Measurements from ENCODE around the gene MYH11.
"Not testable (repeated sequence)": the region's sequence is repeated elsewhere in the genome, so short reads cannot be mapped to it uniquely, and the experiment has no call there.

The MYH11 gene

GRCh38 chr16:15749985-15750384 is 106.8 kb downstream of the MYH11 start:
- no peak for DNase-seq (ENCODE audit: low read depth)

DNA sequence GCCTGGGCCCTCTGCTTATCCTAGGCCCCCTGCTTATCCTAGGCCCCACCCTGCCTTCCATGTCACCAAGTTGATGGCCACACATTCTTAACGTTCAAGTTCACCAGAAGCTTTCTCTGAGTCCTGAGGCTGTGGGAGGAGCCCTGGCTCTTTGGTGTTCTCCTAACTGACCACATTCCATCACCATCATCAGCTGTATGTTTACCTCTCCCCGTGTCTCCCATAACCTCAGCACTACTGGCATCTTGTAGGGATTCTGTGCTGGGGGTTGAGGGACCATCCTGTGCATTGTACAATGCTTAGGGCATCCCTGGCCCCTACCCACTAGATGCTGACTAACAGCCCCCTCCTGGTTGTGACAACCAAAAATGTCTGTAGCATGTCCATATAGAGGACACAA is 107.5 kb downstream of the MYH11 start:
- DNase-seq (ENCODE audit: low read depth) = no peak

GRCh38 chr16:15748654-15749053 is 108.2 kb downstream of the MYH11 start:
- no peak for DNase-seq (ENCODE audit: low read depth)

GRCh38 chr16:15747937-15748336 is 108.9 kb downstream of the MYH11 start:
- DNase-seq (ENCODE audit: low read depth) = no peak

DNA sequence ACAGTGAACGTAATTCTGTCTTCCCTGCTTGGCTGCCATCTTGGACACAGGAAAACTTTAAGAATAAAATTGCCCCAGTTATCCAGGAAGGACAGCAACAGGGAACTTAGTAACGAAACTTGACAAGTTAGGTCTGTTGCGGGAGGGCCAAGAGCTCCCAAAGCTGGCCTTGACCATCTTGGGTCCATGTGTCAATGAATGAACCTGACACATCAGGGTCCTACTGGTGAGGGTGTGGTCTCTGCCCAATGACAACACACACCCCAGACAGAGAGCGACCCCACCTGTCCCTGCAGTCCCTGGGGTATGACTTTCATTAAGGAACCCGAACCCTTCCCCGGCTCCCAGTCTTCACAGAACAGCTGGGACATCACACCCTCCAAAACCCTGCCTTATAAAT is 110.5 kb downstream of the MYH11 start:
- DNase-seq (ENCODE audit: low read depth) = no peak

DNA sequence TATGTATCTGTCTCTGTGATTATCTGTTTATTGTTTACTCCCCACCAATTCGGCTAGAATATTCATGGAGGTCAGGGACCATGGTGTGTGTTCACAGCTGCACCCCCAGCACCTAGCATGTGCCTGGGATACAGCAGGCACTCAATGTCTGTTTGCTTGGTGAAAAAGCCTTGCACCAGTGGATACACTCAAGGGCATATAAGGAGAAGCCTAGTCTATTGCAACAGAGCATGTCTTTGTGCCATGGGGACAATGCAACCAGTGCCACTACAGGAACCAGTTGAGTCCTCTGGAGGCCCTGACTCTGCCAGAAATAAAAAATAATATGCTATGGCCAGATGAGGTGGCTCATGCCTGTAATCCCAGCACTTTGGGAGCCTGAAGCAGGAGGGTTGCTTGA is 113.2 kb downstream of the MYH11 start:
- DNase-seq (ENCODE audit: low read depth) = no peak

DNA sequence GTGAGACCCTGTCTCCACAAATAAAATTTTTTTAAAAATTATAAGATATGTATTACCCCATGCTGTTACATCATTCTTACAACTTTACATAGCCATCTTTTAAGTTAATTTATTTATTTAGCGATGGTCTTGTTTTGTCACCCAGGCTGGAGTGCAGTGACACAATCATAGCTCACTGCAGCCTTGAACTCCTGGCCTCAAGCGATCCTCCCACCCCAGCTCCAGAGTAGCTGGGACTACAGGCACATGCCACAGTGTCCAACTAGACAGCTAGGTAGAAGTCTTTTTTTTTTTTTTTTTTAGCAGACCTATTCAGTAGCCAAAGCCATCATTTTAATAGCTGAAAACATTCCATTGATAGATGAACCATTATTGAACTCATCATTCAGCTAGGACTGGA is 114.1 kb downstream of the MYH11 start:
- no peak for DNase-seq (ENCODE audit: low read depth)

GRCh38 chr16:15741207-15741871 is 115.5 kb downstream of the MYH11 start:
- DNase-seq (ENCODE audit: low read depth) = no peak

- no peak for DNase-seq (ENCODE audit: low read depth)
These were observed 116.9 kb downstream of the MYH11 start for GRCh38 chr16:15739950-15740349.

DNA sequence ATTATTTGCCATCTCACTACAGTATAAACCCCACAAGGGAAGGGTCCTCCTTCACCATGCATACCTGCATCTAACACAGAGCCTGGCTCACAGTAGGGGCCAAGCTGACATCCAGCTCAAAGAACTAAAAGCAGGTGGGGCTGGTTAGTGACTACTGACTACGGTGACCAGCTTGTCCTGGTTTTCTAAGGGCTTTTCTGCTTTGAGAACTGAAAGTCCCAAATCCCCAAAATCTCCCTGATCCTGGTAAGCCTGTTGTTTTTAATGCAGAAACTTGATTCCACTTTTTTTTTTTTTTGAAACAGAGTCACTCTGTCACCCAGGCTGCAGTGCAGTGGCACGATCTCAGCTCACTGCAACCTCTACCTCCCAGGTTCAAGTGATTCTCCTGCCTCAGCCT is 117.4 kb downstream of the MYH11 start:
- no peak for DNase-seq (ENCODE audit: low read depth)

- no peak for DNase-seq (ENCODE audit: low read depth)
These were observed 119.6 kb downstream of the MYH11 start for GRCh38 chr16:15737140-15737644.

DNA sequence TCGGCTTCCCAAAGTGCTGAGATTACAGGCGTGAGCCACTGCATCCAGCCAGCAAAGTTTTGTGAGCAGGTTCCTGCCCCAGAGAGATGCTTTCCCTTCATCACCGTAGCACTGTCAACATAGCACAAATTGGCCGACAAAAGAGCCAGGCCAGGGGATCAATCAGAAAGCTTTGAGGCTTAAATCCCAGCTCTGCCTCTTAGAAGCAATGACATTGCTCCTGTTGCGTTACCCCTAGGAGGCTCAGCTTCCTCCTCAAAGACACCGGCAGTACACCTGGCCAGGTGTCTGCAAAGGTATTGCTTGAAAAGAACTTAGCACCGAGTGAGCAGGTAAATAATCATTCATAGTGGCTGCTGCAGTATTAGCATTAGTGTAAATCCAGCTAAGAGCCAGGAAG is 120.3 kb downstream of the MYH11 start:
- DNase-seq (ENCODE audit: low read depth) = no peak

DNA sequence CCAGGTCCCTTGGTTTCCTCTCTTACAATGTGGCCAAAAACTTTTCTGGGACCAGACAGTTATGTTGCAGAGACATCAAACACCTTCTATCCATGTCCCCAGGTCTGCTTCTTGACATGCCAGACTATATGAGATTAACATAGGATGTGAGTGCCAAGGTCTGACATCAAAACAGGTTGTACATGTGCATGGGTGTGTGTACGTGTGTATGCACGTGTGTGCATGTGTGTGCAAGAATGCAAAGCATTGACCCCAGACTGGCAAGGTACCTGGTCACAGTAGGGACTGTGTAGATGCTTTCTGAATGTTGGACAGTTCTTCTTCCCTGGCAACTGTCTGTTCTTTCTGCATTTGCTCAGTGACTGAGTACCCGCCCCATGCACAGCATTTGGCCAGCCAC is 121.2 kb downstream of the MYH11 start:
- DNase-seq (ENCODE audit: low read depth) = no peak

GRCh38 chr16:15732416-15732815 is 124.4 kb downstream of the MYH11 start:
- DNase-seq (ENCODE audit: low read depth) = no peak

GRCh38 chr16:15729152-15729551 is 127.7 kb downstream of the MYH11 start:
- DNase-seq (ENCODE audit: low read depth) = no peak

DNA sequence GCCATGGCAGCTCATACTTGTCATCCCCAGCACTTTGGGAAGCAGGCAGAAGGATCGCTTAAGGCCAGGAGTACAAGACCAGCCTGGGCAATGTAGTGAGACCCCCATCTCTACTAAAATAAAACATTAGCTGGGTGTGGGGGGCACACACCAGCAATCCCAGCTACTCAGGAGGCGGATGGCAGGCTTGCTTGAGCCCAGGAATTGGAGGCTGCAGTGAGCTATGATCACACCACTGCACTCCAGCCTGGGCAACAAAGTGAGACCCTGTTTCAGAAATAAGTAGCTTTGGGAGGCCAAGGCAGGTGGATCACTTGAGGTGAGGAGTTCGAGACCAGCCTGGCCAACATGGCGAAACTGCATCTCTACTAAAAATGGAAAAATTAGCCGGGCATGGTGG is 129.1 kb downstream of the MYH11 start:
- DNase-seq (ENCODE audit: low read depth) = not testable (repeated sequence)

DNA sequence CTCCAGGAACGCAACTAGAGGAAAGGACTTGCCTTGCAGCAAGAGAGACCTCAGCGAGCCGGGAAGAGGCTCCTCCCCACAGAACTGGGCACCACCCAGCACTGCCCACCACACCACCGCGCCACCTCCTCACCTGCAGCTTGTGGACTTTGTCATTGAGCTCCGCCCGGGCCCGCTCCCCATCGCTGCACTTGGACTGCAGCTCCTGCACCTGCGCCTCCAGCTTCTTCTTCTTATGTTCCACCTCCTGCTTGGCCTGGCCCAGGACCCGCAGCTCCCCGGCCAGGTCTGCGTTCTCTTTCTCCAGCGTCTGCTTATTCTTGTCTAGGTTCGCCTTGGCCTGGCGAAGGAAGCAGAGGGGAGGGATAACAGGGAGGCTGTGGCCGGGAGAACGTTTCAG is 130.1 kb downstream of the MYH11 start:
- no peak for DNase-seq (ENCODE audit: low read depth)

DNA sequence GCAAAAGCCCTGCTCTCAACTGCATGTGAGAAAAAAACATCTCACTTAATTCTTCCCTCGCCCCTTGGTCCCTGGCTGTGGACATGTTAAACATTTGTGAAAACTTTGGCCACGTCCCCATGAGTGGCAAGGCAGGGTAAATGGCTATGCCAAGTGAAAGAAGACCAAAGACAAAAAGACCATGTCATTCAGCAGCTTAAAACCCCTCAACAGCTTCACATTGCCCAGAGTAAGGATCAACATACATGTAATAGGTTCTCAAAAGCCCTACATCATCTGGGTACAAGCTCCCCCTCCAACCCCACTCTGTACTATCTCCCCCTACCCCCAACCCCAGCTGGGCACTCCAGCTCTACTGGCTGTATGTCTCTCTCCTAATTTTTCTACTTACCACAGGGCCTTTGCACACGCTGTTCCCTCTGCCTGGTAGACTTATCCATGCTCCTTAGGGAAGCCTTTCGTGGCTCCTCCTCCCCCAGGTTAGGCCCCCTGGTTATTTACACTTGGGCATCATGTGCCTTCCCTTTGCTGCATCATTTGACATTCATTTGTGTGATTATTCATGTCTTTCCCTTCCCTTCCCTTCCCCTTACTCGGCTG is 131.1 kb downstream of the MYH11 start:
- DNase-seq (ENCODE audit: low read depth) = no peak

DNA sequence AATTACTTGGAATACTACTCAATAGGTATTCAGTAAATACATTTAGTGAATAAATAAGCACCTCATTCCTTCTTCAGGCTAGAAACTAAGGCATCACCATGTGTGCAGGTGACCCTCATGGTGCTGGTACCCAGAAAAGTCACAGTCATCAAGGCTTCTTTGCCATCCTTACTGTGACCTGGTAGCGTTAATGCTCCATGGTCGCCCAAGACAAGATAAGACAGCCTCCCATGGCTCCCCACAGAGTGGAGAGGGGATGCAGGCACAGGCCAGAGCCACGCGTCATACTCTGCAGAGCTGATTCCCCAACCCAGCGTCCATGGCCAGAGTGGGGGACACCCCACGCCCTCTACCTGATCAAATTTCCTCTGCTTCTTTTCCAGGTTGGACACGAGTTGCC is 133.0 kb downstream of the MYH11 start:
- no peak for DNase-seq (ENCODE audit: low read depth)

DNA sequence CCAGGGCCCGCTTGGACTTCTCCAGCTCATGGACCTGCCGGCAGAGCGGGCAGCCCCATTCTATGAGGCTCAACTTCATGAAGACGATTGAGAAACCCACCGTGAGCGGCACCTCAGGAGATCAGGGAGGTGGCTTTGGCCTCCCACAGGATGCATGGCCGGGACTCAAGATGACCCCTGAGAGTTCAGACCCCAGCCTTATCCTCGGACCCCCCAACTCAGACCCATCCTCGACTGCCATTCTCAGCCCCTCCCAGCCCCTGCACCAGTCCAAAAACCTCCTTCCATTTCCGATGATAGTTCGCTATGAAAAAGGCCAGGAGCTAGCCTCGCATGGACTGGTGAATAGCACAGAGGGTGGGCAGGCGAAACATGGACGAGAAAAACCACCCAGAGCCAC is 135.8 kb downstream of the MYH11 start:
- DNase-seq (ENCODE audit: low read depth) = no peak

- DNase-seq (ENCODE audit: low read depth) = no peak
These were observed 140.0 kb downstream of the MYH11 start for GRCh38 chr16:15716694-15717447.

- no peak for DNase-seq (ENCODE audit: low read depth)
These were observed 141.6 kb downstream of the MYH11 start for GRCh38 chr16:15715221-15715620.

Data from GM04503 (cell line).